Measurements from ENCODE around the gene TMEM185B.

DNA sequence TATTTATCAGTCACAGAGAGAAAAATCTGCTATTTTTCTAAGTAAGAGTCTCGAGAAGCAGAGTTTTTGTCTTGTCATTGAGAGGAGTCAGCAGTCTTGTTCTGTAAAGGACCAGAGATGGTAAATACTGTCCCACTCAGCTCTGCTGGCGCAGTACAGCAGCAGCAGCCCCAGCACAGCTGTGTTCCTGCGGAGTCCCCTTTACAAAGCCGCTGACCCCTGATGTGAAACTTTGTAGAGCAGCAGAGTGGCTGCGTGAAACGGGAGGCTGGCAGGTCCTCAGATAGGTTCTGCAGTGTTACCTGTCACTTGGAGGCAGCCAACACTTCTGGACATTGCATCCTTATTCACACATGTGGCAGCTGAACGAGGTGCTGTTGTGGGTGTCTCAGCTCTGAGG lies 45.2 kb downstream of the TMEM185B start:
- TF ChIP-seq, protein P1, sequence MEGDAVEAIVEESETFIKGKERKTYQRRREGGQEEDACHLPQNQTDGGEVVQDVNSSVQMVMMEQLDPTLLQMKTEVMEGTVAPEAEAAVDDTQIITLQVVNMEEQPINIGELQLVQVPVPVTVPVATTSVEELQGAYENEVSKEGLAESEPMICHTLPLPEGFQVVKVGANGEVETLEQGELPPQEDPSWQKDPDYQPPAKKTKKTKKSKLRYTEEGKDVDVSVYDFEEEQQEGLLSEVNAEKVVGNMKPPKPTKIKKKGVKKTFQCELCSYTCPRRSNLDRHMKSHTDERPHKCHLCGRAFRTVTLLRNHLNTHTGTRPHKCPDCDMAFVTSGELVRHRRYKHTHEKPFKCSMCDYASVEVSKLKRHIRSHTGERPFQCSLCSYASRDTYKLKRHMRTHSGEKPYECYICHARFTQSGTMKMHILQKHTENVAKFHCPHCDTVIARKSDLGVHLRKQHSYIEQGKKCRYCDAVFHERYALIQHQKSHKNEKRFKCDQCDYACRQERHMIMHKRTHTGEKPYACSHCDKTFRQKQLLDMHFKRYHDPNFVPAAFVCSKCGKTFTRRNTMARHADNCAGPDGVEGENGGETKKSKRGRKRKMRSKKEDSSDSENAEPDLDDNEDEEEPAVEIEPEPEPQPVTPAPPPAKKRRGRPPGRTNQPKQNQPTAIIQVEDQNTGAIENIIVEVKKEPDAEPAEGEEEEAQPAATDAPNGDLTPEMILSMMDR (IDR thresholded peaks at IDR 0.05) = no peak
- TF ChIP-seq POLR2AphosphoS5 (IDR thresholded peaks at IDR 0.05) (no peak), EP300 (IDR thresholded peaks at IDR 0.05; ENCODE audit: low read depth) (no peak), POLR2A (IDR thresholded peaks at IDR 0.05) (no peak)
